Subcutaneous abdominal adipose tissue (tissue), 5 donors: ENCODE data around the gene PVRIG.
"Not testable (repeated sequence)": the region's sequence is repeated elsewhere in the genome, so short reads cannot be mapped to it uniquely, and the experiment has no call there.

Experiments
- H3K27ac ChIP-seq: one replicate; pipeline ENCODE4 v1.7.0; 2013; ENCODE audit warnings: low read depth, mild to moderate bottlenecking, inconsistent platforms, low read length, moderate library complexity
- H3K27me3 ChIP-seq, 5 donors: one replicate each; pipeline ENCODE4 v1.7.0; 2013; ENCODE audit warnings: low read length in 5 of 5, inconsistent platforms in 1 of 5; ENCODE audit not compliant: control insufficient read depth in 5 of 5, insufficient read depth in 4 of 5
- H3K36me3 ChIP-seq, 5 donors: one replicate each; pipeline ENCODE4 v1.7.0; 2013; ENCODE audit warnings: low read length in 5 of 5; ENCODE audit not compliant: control insufficient read depth in 5 of 5, insufficient read depth in 5 of 5
- H3K4me1 ChIP-seq, 5 donors: one replicate each; pipeline ENCODE4 v1.7.0; 2013; ENCODE audit warnings: low read length in 5 of 5, mild to moderate bottlenecking in 3 of 5, moderate library complexity in 1 of 5; ENCODE audit not compliant: control insufficient read depth in 5 of 5, insufficient read depth in 5 of 5
- H3K4me3 ChIP-seq, 5 donors: one replicate each; pipeline ENCODE4 v1.7.0; 2013; ENCODE audit warnings: low read length in 5 of 5, low read depth in 1 of 5
- H3K9ac ChIP-seq, 5 donors: one replicate each; pipeline ENCODE4 v1.7.0; 2013; ENCODE audit warnings: low read length in 5 of 5, mild to moderate bottlenecking in 4 of 5, moderate library complexity in 3 of 5
- H3K9me3 ChIP-seq, 5 donors: one replicate each; pipeline ENCODE4 v1.7.0; 2013; ENCODE audit warnings: low read length in 5 of 5; ENCODE audit not compliant: control insufficient read depth in 5 of 5
- donor health status: healthy.
- donor health status: healthy.
- donor health status: healthy.
- donor health status: healthy.
- donor health status: healthy.

PVRIG gene

GRCh38 chr7:100177045-100178001, 42.4 kb upstream of the PVRIG start, which contains the start of the genes GPC2 and STAG3:
TSS of gene GPC2 (minus strand) at chr7:100177381. CDS start at chr7:100177199, 182 bp downstream.
TSS of gene STAG3 (plus strand) at chr7:100177918. CDS start at chr7:100180557, 2,639 bp downstream.
- Histone ChIP-seq H3K27ac (no peak within 1 kb of the TSS), H3K27me3 (peaks cover 0 to 8% (median 6%) of the 10 kb centered on the region in 5 donors), H3K36me3 (no peaks in the 10 kb centered on the region), H3K4me1 (peaks cover 2 to 14% (median 12%) of the 10 kb centered on the region in 5 donors), H3K4me3 (peak within 1 kb of the TSS in 4 of 5 donors; percentile 62 to 68 (median 64)), H3K9me3 (no peaks in the 10 kb centered on the region), H3K9ac (peak within 1 kb of the TSS in 4 of 5 donors; percentile 43 to 66 (median 53))

GRCh38 chr7:100180084-100180483, 39.7 kb upstream of the PVRIG start:
- H3K27ac ChIP-seq, H3K9me3 ChIP-seq, H3K9ac ChIP-seq, H3K4me3 ChIP-seq, H3K27me3 ChIP-seq, H3K36me3 ChIP-seq: not testable (repeated sequence)
- peaks cover 2 to 14% (median 12%) of the 10 kb centered on the region in 5 donors for H3K4me1 ChIP-seq

- H3K9me3 ChIP-seq, H3K27me3 ChIP-seq, H3K4me3 ChIP-seq, H3K4me1 ChIP-seq, H3K27ac ChIP-seq, H3K36me3 ChIP-seq, H3K9ac ChIP-seq: not testable (repeated sequence)
Observed at GRCh38 chr7:100182616-100183015, 37.1 kb upstream of the PVRIG start.

GRCh38 chr7:100183090-100183489, 36.7 kb upstream of the PVRIG start:
- not testable (repeated sequence) for H3K4me1 ChIP-seq, H3K27me3 ChIP-seq, H3K27ac ChIP-seq, H3K36me3 ChIP-seq, H3K4me3 ChIP-seq, H3K9ac ChIP-seq, H3K9me3 ChIP-seq

GRCh38 chr7:100185726-100186125, 34.0 kb upstream of the PVRIG start:
- no peaks in the 10 kb centered on the region for H3K27me3 ChIP-seq
- no peaks in the 10 kb centered on the region for H3K36me3 ChIP-seq
- peaks cover 0 to 8% (median 0%) of the 10 kb centered on the region in 5 donors for H3K4me1 ChIP-seq
- no peaks in the 10 kb centered on the region for H3K9me3 ChIP-seq
- no peak overlapping the region for H3K4me3 ChIP-seq
- H3K9ac ChIP-seq: no peak overlapping the region
- H3K27ac ChIP-seq: no peak overlapping the region

GRCh38 chr7:100189061-100189460, 30.7 kb upstream of the PVRIG start:
- no peak overlapping the region for H3K4me3 ChIP-seq
- no peak overlapping the region for H3K9ac ChIP-seq
- H3K27me3 ChIP-seq: no peaks in the 10 kb centered on the region
- H3K27ac ChIP-seq: no peak overlapping the region
- no peaks in the 10 kb centered on the region for H3K36me3 ChIP-seq
- H3K9me3 ChIP-seq: no peaks in the 10 kb centered on the region
- peaks cover 0 to 22% (median 7%) of the 10 kb centered on the region in 5 donors for H3K4me1 ChIP-seq

- Histone ChIP-seq H3K4me1 (peaks cover 0 to 22% (median 7%) of the 10 kb centered on the region in 5 donors), H3K27ac (no peak overlapping the region)
Observed at GRCh38 chr7:100190048-100190711, 29.6 kb upstream of the PVRIG start.

GRCh38 chr7:100191775-100192174, 28.0 kb upstream of the PVRIG start:
- Histone ChIP-seq H3K9me3 (no peaks in the 10 kb centered on the region), H3K9ac (no peak overlapping the region), H3K36me3 (no peaks in the 10 kb centered on the region), H3K27me3 (no peaks in the 10 kb centered on the region), H3K4me1 (peaks cover 0 to 19% (median 7%) of the 10 kb centered on the region in 5 donors), H3K27ac (no peak overlapping the region), H3K4me3 (no peak overlapping the region)

More at GRCh38 chr7:100190048-100190711, 29.6 kb upstream of the PVRIG start:
- no peaks in the 10 kb centered on the region for H3K9me3 ChIP-seq
- no peaks in the 10 kb centered on the region for H3K36me3 ChIP-seq
- H3K4me3 ChIP-seq: no peak overlapping the region
- H3K27me3 ChIP-seq: no peaks in the 10 kb centered on the region
- no peak overlapping the region for H3K9ac ChIP-seq

- H3K36me3 ChIP-seq, H3K27me3 ChIP-seq, H3K27ac ChIP-seq, H3K9ac ChIP-seq, H3K4me3 ChIP-seq, H3K9me3 ChIP-seq: not testable (repeated sequence)
- H3K4me1 ChIP-seq: peaks cover 0 to 19% (median 7%) of the 10 kb centered on the region in 5 donors
Observed at GRCh38 chr7:100192281-100192862, 27.4 kb upstream of the PVRIG start.
